HG03571 (cell line): Measurements from ENCODE around the gene ECHDC1.
"Not testable (repeated sequence)": the region's sequence is repeated elsewhere in the genome, so short reads cannot be mapped to it uniquely, and the experiment has no call there.

ENCODE experiments used
- ATAC-seq: cut with Tn5 transposase; IDR thresholded peaks from one replicate; pipeline ENCODE4 v1.9.1; 2021; ENCODE audit not compliant: unreplicated experiment

Gene ECHDC1

DNA sequence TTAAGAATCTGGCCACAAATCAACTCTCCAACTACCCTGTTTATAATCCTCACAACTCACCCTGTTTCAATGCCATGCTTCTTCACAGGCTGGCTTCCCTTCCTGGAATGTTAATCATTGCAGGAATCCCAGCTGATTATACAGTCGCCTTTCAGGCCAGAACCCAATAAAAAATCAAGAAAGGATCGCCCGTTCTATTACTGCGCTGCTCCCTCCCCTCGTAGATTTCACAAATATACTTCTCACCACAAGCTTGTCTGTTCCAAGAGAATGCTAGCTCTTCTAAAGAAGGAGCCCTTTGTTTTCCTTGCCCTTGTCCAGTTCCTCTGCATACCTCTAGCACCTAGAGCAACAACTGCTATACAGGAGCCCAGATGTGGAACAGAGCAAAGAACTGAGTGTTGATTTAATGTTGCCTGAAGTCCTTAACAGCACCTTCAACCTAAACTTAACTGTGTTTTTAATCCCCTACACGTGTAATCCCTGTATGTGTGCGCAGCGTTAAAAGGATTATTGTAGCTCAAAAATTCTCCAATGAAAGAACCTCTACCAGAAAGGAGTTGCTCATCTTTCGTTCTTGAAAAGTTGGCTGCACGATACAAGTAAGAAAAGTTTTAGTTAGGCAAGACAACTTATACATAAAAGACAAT lies 988 bp downstream of the ECHDC1 start:
- no peak for ATAC-seq

DNA sequence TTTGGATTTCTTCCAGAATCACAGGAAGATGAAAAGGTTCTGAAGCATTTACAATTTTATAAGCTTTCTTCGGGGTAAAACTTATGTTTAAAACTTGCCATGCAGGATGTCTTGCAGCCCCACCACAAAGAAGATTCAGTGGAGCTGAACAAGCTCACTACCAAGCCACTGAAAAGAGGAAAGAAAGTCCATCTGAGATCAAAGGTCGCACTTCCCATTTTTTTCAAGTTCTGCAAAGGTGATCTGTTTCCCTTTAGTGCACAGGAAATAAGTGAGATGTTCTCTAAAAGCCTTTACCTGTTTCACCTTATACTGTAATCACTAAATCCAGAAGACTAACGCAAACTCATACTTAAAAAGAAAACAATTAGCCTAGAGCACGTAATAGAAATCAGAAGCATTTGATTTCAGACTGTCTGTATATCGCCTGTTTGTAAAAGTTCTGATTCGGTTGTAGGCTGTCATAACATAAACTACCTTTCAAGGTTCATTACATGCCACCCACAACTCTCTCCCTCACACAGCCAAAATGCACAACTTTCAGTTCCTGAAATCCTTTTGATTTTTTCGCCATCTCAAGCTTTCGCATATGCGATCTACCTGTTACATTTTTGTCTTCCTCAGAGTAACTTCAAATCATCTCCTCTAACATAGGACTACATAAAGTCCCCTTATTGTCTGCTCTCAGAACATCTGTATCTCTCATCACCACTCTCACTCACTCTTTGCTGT lies 1.8 kb downstream of the ECHDC1 start:
- peak; percentile 36 for ATAC-seq

DNA sequence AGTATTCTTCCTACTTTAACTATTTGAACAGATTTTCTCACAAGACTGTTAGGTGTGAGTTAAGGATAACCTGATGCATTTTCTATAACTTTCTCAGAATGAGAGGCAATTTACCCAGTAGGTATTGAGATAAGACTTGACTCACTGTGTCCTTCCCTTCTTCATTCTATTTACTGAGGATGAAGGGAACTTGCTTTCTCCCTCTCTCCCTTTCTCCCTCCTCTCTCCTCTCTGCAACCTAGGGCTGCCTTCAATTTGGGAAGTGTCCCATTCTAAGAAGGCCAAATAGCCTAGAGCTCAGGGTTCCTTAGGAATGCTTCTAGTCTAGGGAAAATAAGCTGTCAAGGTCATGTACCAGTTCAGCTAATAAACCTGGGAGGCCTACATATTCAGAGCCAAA lies 3.2 kb downstream of the ECHDC1 start:
- no peak for ATAC-seq

DNA sequence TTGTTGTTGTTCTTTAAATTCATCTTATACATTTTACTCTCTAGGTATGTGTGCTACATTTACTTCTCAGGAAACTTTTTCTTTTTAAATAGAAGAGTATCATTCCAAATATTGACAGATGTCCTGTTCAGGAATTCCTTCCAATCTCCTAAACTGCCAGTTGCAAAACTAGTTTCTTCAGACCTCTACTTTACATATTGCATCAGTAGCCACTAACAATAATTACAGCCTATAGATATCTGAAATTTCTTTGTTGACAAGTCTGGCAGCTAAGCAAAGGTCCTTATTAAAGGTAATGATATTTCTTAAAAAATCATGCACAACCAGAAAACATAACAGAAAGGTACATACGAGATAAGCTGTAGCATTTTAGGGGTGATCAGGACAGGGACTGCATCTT lies 4.5 kb downstream of the ECHDC1 start:
- no peak for ATAC-seq

DNA sequence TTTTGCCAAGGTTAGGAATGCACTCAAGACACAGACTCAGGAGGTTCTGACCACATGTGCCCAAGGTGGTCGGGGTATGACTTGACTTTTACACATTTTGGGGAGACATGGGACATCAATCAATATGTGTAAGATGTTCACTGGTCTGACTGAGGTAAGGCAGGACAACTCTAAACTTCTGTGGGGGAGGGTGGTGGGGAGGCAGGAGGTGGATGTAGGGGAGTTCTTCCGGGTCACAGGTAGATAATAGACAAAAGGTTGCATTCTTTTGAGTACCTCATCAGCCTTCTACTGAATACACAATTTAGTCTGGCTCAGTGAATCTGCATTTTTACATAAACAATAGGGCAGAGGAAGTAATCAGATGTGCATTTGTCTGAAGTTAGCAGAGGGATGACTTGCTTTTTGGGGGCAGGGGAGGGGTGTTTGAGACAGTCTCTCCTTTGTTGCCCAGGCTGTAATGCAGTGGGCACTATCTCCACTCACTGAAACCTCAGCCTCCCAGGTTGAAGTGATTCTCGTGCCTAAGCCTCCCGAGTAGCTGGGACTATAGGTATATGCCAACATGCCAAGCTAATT lies 10.9 kb downstream of the ECHDC1 start:
- no peak for ATAC-seq

DNA sequence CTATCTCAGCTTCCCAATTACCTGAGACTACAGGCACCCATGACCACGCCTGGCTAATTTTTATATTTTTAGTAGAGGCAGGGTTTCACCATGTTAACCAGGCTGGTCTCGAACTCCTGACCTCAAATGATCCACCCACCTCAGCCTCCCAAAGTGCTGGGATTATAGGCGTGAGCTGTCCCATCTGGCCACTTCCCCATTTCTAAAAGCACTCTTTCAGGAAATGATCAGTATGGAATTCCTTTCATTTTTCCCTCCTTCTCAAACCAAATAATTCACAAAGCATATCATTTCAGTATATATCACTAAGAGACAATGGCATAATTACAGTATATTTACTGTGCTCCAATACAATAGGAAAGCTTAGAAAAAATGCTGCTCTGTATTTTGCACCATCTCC lies 12.2 kb downstream of the ECHDC1 start:
- not testable (repeated sequence) for ATAC-seq

DNA sequence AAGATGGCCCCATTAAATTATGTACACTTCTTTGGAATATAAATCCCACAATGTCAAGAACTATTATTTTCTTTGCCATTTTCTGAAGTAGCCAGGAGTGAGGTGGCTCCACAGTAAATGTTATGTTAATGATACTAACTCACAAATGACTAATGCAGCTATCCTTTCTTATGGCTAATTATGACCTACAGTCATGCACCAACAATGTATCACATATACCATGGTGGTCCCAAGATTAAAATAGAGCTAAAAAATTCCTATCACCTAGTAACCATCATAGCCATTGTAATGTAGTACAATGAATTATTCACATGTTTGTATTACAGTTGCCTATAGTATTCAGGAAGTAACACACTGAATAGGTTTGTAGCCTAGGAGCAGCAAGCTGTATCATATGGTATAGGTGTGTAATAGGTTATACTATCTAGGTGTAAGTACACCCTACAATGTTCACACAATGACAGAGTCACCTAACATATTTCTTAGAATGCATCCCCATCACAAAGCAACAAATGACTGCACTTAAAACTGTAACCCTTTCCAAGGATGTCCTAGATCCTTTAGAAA lies 15.3 kb downstream of the ECHDC1 start:
- ATAC-seq: no peak

DNA sequence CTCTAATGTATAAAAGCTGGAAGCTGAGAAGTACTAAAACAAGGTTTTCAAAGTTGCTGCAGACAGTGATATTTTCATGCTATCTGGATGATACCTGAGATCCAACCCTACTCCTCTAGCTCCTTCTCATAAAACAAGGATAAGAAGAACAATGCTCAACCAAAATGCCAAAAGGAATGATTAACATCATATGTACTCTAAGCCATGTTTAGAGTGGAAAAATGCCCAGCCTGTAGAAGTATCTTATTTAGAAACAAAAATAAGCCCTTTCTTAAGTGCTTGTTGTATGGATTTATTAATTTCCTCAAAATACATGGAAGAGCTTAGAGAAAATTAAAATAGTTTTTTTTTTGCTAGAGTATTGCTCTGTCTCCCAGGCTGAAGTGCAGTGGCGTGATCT lies 23.7 kb downstream of the ECHDC1 start:
- no peak for ATAC-seq

DNA sequence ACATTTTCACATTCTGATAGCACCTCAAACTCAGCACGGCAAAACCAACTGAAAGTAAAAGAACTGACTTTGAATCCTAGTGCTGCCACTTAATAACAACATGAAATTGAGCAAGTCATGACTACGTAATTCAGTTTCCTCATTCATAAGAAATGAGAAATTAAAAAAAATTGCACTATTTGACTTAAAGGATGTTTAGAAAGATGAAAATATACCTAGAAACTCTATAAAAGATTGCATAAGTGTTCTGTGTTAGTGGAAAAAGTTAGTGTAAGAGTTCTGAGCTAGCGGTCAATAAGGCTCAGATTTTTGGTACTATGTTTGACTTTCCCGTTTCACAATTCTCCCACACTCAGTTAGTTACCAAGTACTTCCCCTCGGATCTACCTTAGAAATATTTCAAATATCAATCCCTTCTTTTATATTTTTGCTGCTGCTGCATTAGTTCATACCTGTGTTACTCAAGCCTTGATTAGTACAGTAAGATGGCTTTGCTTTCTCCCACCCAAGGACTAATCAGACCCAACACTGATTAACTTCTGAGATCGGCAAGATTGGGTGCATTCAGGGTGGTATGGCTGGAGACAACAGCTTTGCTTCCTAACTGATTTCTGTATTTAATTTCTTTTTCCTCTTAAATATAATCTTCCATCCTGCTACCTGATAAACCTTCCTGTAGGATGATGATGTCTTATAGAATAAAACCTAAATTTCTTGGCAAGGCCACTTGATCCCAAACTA lies 25.9 kb downstream of the ECHDC1 start:
- no peak for ATAC-seq

DNA sequence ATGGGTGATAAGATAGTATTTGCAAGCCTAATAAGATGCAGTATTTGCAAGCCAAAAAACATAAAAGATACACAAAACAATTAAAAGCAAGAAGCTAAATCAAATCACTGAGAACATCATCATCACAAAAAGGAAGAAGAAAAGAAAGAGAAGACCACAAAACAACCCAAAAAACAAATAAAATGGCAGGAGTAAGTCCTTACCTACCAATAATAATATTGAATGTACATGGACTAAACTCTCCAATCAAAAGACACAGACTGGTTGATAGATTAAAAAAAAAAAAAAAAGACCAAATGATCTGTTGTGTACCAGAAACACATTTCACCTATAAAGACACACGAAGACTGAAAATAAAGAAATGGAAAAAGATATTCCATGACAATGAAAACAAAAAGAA lies 37.7 kb downstream of the ECHDC1 start:
- ATAC-seq: no peak

DNA sequence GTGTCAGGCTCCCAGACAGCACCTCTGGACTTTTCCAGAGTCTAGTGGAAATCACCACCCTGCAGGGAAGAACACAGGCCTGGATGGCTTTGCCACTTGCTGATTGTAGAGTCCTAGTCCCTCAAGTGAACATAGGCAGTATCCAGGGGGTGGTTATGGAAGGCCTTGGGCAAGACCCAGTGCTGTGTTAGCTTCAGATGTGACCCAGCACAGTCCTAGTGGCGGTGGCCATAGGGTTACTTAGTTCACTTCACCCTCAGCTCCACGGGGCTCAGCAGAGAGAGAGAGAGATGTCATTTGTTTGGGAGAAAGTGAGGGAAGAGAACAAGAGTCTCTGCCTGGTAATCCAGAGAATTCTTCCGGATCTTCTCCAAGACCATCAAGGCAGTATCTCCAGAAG lies 39.5 kb downstream of the ECHDC1 start:
- no peak for ATAC-seq

DNA sequence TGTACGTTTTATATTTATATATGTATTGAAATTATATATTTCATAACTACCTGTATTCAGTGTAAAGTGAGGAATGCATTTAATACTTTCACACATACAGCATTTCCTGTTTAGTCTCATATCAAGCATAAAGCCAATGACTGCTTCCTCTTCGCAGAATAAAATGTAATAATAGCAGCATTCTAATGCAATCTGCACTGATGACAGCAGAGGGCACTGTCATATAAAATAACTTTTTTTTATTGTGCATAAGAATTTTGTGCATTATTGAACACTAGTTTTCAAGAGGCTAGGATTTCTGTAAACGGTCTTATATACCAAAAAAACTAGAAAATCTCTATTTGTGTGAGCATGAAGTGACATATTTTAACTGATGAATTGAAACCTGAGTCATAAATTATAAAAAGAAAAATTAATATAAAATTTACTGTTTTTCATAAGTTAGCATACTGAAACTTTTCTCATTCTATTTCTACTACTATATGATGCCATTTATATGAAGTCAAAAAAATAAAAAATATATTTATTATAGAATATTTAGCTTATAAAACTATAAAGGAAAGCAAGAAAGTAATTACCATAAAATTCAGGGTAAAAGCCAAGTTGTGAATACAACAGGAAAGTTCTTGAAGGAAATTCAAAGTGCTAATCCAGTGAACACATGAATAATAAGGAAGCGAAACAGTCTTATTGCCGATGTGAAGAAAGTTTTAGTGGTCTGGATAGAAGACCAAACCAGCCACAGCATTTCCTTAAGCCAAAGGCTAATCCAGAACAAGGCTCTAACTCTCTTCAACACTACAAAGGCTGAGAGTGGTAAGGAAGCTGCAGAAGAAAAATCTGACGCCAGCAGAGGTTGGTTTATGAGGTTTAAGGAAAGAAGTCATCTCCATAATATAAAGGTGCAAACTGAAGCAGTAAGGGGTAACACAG lies 40.4 kb downstream of the ECHDC1 start:
- peak; percentile 74 for ATAC-seq

DNA sequence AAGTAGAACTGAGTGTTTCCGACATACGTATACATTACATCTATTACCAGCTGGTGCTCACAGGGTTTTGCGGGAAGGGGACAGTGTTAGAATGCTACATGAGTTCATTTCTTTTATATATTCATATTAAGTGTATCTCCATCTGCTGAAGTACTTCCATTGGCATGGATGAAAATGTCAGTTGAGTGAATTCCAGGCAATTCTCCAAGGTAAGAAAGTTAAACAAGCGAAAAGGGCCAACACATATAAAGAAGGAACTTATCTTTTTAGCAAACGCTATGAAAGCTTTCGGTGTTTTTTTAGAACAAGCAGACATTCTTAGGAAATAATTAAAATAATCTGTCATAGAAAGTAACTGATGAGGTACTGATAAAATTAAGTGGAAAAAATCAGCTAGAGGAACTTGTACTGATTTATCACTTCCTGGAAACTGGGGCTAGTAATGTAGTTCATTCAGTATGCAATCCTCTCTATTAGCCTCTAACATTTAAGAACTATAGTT lies 42.2 kb downstream of the ECHDC1 start:
- ATAC-seq: no peak

DNA sequence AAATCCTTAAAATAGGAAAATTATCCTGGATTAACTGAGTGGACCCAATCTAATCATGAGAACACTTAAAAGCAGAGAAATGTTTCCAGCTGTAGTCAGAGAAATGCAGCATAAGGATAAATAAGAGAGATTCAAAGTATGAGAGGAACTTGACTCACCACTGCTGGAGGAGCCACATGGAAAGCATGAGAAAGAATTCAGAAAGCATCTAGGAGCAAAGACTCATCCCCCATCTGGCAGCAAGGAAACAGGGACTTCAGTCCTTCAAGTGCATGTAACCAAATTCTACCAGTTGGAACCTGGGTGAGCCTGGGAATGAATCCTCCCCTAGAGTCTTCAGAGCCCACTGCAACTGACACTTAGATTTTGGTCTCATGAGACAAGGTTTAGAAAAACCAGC lies 43.0 kb downstream of the ECHDC1 start:
- ATAC-seq: no peak

DNA sequence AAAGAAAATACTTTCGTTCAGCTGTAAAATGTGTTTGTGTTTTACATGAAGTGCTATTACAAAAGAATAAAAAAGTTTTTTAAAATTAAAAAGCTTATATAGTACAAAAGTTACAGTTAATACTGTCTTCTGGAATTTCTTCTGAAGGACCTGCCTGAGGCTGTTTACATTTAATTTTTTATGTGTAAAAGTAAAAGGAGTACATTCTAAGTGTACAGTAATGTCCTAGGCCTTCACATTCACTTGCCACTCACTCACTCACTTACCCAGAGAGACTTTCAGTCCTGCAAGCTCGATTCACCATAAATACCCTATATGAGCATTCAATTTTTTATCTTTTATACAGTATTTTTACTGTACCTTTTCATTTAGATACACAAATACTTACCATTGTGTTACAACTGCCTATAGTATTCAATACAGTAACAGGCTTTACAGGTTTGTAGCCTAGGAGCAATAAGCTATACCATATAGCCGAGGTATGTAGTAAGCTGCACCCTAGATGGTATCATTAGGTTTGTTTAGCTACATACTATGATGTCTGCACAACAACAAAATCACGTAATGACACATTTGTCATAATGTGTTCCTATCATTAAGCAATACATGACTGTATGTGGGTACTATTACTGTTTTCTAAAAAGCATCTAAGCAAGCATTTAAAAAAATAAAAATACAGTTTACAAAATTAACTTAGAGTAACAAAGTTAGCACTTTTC lies 43.7 kb downstream of the ECHDC1 start:
- ATAC-seq: no peak

DNA sequence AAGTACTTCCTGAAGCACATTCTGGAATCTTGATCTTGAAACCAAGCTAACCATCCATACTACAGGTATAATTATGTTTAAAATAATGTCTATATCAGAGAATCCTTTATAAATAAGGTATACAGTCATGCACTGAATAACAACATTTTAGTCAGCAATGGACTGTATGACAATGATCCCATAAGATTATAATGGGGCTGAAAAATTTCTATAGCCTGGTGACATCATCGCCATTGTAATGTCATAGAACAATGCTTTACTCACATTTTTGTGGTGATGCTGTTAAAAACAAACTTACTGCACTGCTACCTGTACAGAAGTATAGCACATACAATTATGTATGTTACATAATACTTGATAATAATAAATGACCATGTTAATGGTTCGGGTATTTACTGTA lies 44.9 kb downstream of the ECHDC1 start:
- ATAC-seq: no peak

DNA sequence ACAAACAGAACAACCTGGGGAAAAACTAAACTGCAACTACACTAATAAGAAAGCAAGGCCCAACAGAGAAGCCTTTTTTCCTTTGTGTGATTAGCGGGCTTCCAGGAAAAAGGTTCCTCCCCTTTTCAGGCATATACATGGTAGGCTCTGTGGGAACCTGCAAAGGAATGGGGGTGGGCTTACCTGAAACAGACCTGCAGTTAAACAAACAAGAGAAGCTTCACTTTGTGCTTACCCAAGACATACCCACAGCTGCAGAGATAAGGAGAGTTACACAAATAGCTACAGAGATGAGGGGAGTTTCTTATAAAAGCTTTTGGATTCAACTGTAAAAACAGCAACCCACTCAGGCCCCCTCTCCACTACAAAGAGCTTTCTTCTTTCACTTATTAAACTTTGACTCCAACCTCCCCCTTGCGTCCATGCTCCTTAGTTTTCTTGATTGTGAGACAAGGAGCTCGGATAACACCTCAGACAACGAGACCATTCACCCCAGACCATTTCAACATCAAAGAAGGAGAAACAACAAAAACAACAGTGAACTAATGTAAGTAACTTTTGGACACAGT lies 45.8 kb downstream of the ECHDC1 start:
- ATAC-seq: no peak

DNA sequence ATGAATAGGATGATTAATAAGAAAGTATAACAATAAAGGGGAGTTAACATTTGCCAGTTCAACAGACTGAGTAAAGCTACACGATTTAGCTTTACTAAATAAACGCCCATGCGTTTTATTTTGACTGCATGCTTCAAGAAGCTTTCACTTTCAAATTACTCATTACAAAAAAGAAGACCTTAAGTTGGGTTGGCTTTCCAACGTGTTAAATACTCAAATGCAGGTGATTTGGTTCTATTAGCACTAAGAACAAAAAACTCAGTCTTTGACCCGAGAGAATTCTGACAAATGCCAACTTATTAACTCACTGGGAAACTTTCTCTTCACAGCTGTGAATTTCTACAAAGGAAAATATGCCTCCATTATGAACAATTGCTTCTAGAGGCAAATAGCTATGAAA lies 51.9 kb downstream of the ECHDC1 start:
- ATAC-seq: peak; percentile 86
